Thyroid gland (tissue), 4 donors: Measurements from ENCODE around the gene TGFBR3. TPM values are rescaled to one million over a fixed set of nuclear protein-coding genes. Genes with fewer than 3 reads are reported as not detected.

Experiments used
- DNase-seq, 2 donors: peaks; one replicate each; pipeline ENCODE4 v3.0.0-alpha.2; 2019
- H3K27ac ChIP-seq, 3 donors: fragments of 200-600 bp; sonication (generic); 1 replicate in 2 of 3; 2 replicates in 1 of 3; pipeline ENCODE4 v1.5.1; 2016 to 2019; ENCODE audit warnings: mild to moderate bottlenecking in 1 of 3, moderate library complexity in 1 of 3
- H3K27me3 ChIP-seq: fragments of 200-600 bp; sonication (generic); one replicate; pipeline ENCODE4 v1.5.1; 2019
- H3K36me3 ChIP-seq, 2 donors: fragments of 200-600 bp; sonication (generic); one replicate each; pipeline ENCODE4 v1.5.1; 2016 to 2019
- H3K4me1 ChIP-seq, 2 donors: fragments of 200-600 bp; sonication (generic); one replicate each; pipeline ENCODE4 v1.5.1; 2017 to 2019
- H3K4me3 ChIP-seq, 3 donors: fragments of 200-600 bp; sonication (generic); replicated peaks in 1 of 3; 1 replicate in 2 of 3; 2 replicates in 1 of 3; pipeline ENCODE4 v1.5.1; 2016; ENCODE audit warnings: mild to moderate bottlenecking in 1 of 3
- H3K9me3 ChIP-seq: fragments of 200-600 bp; sonication (generic); one replicate; pipeline ENCODE4 v1.5.1; 2017
- POLR2A ChIP-seq, 2 donors: fragments of 450-650 bp; IDR thresholded peaks; one replicate each; pipeline ENCODE4 v1.6.1; 2017; ENCODE audit warnings: antibody characterized with exemption in 2 of 2, mild to moderate bottlenecking in 2 of 2, moderate library complexity in 1 of 2
- WGBS, 2 donors: methylation state at CpG; one replicate each; pipeline ENCODE4 v1.1.5; 2017; 5-methylcytosine and 5-hydroxymethylcytosine counted together
- intact Hi-C: fragments of 100-400 bp; cut with DNase I; formaldehyde crosslinking; loops from one replicate; pipeline ENCODE4 v1.15.1; 2023
- total RNA-seq, 4 donors: library from RNA; depleted of rRNA; stranded (reverse); fragments of >200 nt; gene quantifications; one replicate each; pipeline ENCODE4 v1.2.3, GENCODE V29; 2016
- TF ChIP-seq, protein P1 (sequence below), 6 experiments: fragments of 200-600 bp in 3 of 6; fragments of 450-650 bp in 3 of 6; sonication (generic) in 3 of 6; IDR thresholded peaks; one replicate each; pipeline ENCODE4 v1.5.1; 2016 to 2019; ENCODE audit warnings: antibody characterized with exemption in 6 of 6, mild to moderate bottlenecking in 2 of 6, inconsistent platforms in 1 of 6, moderate library complexity in 1 of 6

Gene TGFBR3
- total RNA-seq, 4 donors from 2014 or later = 37.2 to 223 (median 106) TPM

DNA sequence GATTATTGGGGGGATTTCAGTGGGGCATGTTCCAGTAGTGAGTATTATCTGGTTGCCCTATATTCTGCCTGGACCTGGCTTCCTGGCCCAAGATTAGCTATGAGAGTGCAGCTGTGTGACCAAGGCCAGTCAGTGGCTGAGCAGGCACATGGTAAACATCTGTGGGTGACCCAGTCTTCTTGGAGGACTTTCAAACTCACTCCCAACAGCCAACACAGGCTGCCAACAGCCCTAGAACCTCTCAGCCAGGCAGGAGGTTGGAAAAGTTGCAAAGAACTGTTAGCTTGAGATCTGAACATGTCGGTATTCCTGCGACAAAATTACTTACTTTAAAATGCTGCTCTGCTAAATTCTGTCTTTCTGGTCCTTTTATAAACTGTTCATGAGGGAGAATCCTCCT, 192.4 kb downstream of the TGFBR3 start:
- peak in 1 of 2 donors; percentile 10 for DNase-seq
- 92% methylated on average over 2 of the region's 2 CpGs for WGBS, 2 donors
- Histone ChIP-seq H3K27me3 (no peaks in the 10 kb centered on the region), H3K9me3 (no peaks in the 10 kb centered on the region), H3K4me3 (no peak overlapping the region), H3K27ac (no peak overlapping the region), H3K36me3 (peaks cover 0 to 4% of the 10 kb centered on the region in 2 donors), H3K4me1 (peaks cover 11 to 30% of the 10 kb centered on the region in 2 donors)
- TF ChIP-seq POLR2A (IDR thresholded peaks at IDR 0.05) = no peak
- TF ChIP-seq, protein P1, sequence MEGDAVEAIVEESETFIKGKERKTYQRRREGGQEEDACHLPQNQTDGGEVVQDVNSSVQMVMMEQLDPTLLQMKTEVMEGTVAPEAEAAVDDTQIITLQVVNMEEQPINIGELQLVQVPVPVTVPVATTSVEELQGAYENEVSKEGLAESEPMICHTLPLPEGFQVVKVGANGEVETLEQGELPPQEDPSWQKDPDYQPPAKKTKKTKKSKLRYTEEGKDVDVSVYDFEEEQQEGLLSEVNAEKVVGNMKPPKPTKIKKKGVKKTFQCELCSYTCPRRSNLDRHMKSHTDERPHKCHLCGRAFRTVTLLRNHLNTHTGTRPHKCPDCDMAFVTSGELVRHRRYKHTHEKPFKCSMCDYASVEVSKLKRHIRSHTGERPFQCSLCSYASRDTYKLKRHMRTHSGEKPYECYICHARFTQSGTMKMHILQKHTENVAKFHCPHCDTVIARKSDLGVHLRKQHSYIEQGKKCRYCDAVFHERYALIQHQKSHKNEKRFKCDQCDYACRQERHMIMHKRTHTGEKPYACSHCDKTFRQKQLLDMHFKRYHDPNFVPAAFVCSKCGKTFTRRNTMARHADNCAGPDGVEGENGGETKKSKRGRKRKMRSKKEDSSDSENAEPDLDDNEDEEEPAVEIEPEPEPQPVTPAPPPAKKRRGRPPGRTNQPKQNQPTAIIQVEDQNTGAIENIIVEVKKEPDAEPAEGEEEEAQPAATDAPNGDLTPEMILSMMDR (IDR thresholded peaks at IDR 0.05) = no peak
- intact Hi-C loops = no loop called here

DNA sequence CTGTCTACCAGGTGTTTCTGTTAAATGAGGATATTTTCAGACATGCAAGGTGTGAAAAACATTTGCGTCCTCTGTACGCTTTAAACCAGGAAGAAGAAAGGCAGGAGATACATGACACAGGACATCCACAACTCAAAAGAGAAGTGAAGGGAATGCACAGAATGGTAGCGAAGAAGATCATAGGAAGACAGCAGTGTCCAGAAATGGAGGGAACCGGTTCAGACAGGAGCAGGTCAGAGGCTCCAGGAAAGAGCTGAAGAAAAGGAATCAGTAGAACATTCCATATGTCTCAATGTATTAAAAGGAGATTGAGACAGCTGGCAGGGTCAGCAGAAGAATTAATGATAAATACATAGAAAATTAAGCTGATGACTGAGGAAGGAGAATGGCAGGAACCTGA, 194.4 kb downstream of the TGFBR3 start:
- intact Hi-C loops = no loop called here
- H3K27ac ChIP-seq = no peak overlapping the region
- TF ChIP-seq, protein P1 (IDR thresholded peaks at IDR 0.05) = no peak
- TF ChIP-seq POLR2A (IDR thresholded peaks at IDR 0.05) = no peak
- WGBS, 2 donors = 96 to 97% methylated on average over 4 of the region's 4 CpGs
- H3K27me3 ChIP-seq = no peaks in the 10 kb centered on the region
- no peak overlapping the region for H3K4me3 ChIP-seq
- no peak for DNase-seq
- H3K4me1 ChIP-seq = peaks cover 0 to 17% of the 10 kb centered on the region in 2 donors
- H3K36me3 ChIP-seq = peaks cover 0 to 4% of the 10 kb centered on the region in 2 donors
- no peaks in the 10 kb centered on the region for H3K9me3 ChIP-seq

DNA sequence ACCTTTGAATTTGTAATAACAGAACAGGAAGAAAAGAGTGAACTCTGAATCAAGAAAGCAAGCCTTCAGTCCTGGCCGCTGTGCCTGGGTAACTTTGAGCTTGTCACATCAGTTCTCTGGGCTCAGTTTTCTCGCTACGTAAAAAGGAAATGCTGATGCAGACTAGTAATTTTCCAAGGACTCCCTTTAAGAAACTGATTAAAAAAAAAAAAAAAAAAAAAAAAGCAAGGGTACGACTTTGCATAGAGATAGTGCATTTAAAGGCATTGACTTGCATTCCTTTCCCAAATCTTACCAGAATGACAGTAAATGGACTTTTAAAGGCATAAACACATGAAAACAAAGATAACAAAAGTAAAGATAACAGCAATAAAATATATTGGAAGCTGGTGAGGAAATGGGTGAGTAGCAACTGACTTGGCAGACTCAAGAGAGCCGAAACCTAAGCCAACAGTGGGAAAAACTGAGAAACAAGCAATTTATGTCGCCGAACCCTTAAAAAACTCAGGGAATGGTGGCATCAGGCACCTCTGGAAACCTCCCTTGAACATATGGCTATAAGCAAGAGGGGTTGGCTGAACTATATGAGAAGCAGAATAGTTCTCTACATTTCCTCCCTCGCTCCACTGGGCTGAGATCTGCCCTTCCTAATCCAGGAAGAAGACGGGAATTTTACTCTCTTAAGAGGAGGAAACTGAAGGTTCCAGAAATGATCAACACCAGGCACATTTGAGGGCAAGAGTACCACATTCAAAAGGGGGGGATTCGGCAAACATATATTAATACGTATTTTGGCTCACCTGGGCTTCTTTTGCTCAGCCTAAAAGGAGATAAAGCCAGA, 196.1 kb downstream of the TGFBR3 start:
- Histone ChIP-seq H3K27ac (peak overlapping the region in 2 of 3 donors; percentile 26 to 55), H3K4me3 (no peak overlapping the region), H3K4me1 (peaks cover 1 to 32% of the 10 kb centered on the region in 2 donors), H3K9me3 (no peaks in the 10 kb centered on the region), H3K36me3 (no peaks in the 10 kb centered on the region), H3K27me3 (no peaks in the 10 kb centered on the region)
- 76 to 77% methylated on average over 11 of the region's 11 CpGs for WGBS, 2 donors
- intact Hi-C loops = no loop called here
- DNase-seq = no peak
- TF ChIP-seq, protein P1 (IDR thresholded peaks at IDR 0.05) = no peak
- no peak for TF ChIP-seq POLR2A (IDR thresholded peaks at IDR 0.05)

DNA sequence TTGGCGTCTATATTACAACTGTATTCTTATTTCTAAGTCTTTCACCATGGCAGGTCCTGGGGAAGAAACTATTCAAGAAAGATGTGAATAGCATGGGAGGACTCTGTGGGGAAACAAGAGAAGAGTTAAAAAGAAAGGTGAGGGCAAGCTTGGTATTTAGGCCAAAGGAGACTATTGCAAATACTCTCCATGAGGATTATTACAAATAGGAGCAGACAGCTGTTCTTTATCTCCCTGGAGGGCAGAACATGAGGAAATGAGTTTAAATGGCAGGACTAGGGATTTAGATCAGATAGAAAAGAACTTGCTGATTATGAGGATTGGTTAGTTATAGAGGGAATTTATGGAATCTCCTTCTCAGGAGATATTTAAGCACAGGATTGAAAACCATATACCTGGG, 198.5 kb downstream of the TGFBR3 start:
- TF ChIP-seq, protein P1 (IDR thresholded peaks at IDR 0.05) = no peak
- TF ChIP-seq POLR2A (IDR thresholded peaks at IDR 0.05) = no peak
- DNase-seq = no peak
- WGBS, 2 donors = 92 to 100% methylated on average over 1 of the region's 1 CpG
- Histone ChIP-seq H3K4me1 (peaks cover 4 to 31% of the 10 kb centered on the region in 2 donors), H3K4me3 (no peak overlapping the region), H3K27ac (peak overlapping the region in 1 of 3 donors; percentile 21), H3K9me3 (no peaks in the 10 kb centered on the region), H3K27me3 (no peaks in the 10 kb centered on the region), H3K36me3 (no peaks in the 10 kb centered on the region)
- intact Hi-C loops = no loop called here

DNA sequence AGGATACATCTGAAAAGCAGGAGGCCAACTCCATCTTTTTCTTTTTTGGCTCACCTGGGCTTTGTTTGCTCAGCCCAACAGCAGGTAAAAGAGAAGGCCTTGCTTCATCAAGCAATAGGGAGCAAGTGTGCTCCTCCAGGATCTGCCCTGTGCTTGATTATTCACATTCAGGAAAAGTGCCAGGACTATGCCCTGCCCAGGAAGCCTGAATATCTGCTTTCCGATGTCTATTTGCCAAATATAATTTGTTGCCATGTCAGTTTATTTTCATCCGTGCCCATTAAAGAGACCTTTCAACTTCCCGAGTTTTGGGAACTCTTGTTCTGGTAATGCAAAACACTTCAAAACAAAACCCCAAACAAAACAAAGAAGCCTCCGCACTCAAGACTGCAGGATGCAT, 200.0 kb downstream of the TGFBR3 start:
- TF ChIP-seq, protein P1 (IDR thresholded peaks at IDR 0.05) = no peak
- TF ChIP-seq POLR2A (IDR thresholded peaks at IDR 0.05) = no peak
- Histone ChIP-seq H3K4me3 (no peak overlapping the region), H3K4me1 (peaks cover 4 to 31% of the 10 kb centered on the region in 2 donors), H3K27ac (peak overlapping the region in 1 of 3 donors; percentile 21), H3K27me3 (no peaks in the 10 kb centered on the region), H3K36me3 (no peaks in the 10 kb centered on the region), H3K9me3 (no peaks in the 10 kb centered on the region)
- WGBS, 2 donors = 54 to 61% methylated on average over 4 of the region's 4 CpGs
- intact Hi-C loops = no loop called here
- DNase-seq = peak in 1 of 2 donors; percentile 29
